ENCODE data around the gene ZDHHC11B. TPM values are rescaled to one million over a fixed set of nuclear protein-coding genes. Genes with fewer than 3 reads are reported as not detected.
A peak's percentile ranks its signal among the peaks of the same experiment; 100 is the strongest.

The ZDHHC11B gene
- total and polyA plus RNA-seq, 2 donors (not counting 1 experiment from before 2014, with no cell fraction given): 0.52 TPM; not detected in 1

- Histone ChIP-seq H4K20me1 (ENCODE audit: control insufficient read depth, insufficient read depth, low read length, poor library complexity, severe bottlenecking) (no peaks in the 10 kb centered on the region), H3K9me3 (ENCODE audit: control extremely low read depth in 1 of 3, control insufficient read depth in 2 of 3, insufficient read depth in 1 of 3, low read length in 2 of 3) (peaks cover 0 to 18% (median 0%) of the 10 kb centered on the region in 3 donors), H3K4me2 (replicated peaks; ENCODE audit: low read depth, low read length, poor library complexity, severe bottlenecking) (peak overlapping the region; percentile 39), H3K9ac (ENCODE audit: low read length) (peak overlapping the region; percentile 14), H3K27ac (ENCODE audit: low read length in 2 of 2) (no peak overlapping the region), H3K27me3 (replicated peaks in 1 of 4; ENCODE audit: control extremely low read depth in 1 of 4, control insufficient read depth in 3 of 4, insufficient read depth in 4 of 4, low read length in 3 of 4) (peaks cover 0 to 40% (median 5%) of the 10 kb centered on the region in 4 experiments), H3K4me3 (ENCODE audit: control extremely low read depth in 1 of 5, extremely low read depth in 1 of 5, insufficient read depth in 1 of 5, low read depth in 2 of 5, low read length in 4 of 5) (no peak overlapping the region), H2AFZ (ENCODE audit: insufficient read depth, low read depth, low read length, poor library complexity, severe bottlenecking) (no peak overlapping the region), H3K4me1 (ENCODE audit: control insufficient read depth in 2 of 2, insufficient read depth in 2 of 2, low read length in 2 of 2) (peaks cover 22 to 23% of the 10 kb centered on the region in 2 donors), H3K79me2 (ENCODE audit: control insufficient read depth, insufficient read depth, low read length) (no peaks in the 10 kb centered on the region), H3K36me3 (replicated peaks in 1 of 2; ENCODE audit: control extremely low read depth in 1 of 2, control insufficient read depth in 1 of 2, extremely low read depth in 1 of 2, insufficient read depth in 2 of 2, low read length in 1 of 2) (no peaks in the 10 kb centered on the region)
- H3K4me1 Mint-ChIP-seq: peaks cover 12% of the 10 kb centered on the region
- intact Hi-C loops (cut with micrococcal nuclease): no loop called here
- H3K27me3 Mint-ChIP-seq: peaks cover 5% of the 10 kb centered on the region
- peak; percentile 71 for DNase-seq
- TF ChIP-seq CTCF (IDR thresholded peaks at IDR 0.05): no peak
- no peak for TF ChIP-seq EZH2 (IDR thresholded peaks at IDR 0.05; ENCODE audit: borderline replicate concordance, insufficient read depth, low read depth, low read length, poor library complexity, severe bottlenecking)
- peak overlapping the region; percentile 59 for H3K27ac Mint-ChIP-seq
- CTCF ChIA-PET: interaction anchor here (1.3 to 5.3 kb wide), 3 partner anchors 223 to 233 kb away, joined by 4 to 63 read pairs (median 6); no protein-coding TSS in a partner anchor
- peak overlapping the region; percentile 37 for H3K4me3 Mint-ChIP-seq
- ATAC-seq (ENCODE audit: low read depth): no peak
- no peaks in the 10 kb centered on the region for H3K9me3 Mint-ChIP-seq (ENCODE audit: insufficient read depth)
- WGBS (ENCODE audit: insufficient coverage): 24% methylated on average over 17 of the region's 27 CpGs
- POLR2A ChIA-PET: no interaction called here
Observed at GRCh38 chr5:672329-673160, 112.0 kb downstream of the ZDHHC11B start.
